Left renal cortex interstitium (tissue), 4 donors: Measurements from ENCODE around the gene PTPRH. TPM values are rescaled to one million over a fixed set of nuclear protein-coding genes. Genes with fewer than 3 reads are reported as not detected.
"Not testable (repeated sequence)": the region's sequence is repeated elsewhere in the genome, so short reads cannot be mapped to it uniquely, and the experiment has no call there.

ENCODE experiments used
- DNase-seq, 4 donors: peaks; one replicate each; pipeline ENCODE4 v3.0.0-alpha.2; 2013; ENCODE audit warnings: low read depth in 4 of 4, low spot score in 2 of 4, missing footprints in 1 of 4
- polyA plus RNA-seq, 4 donors: library from polyadenylated mRNA; unstranded; fragments of 120-200 nt; gene quantifications; one replicate each; pipeline ENCODE4 v1.2.1, GENCODE V29; 2013; ENCODE audit not compliant: insufficient read length in 4 of 4

PTPRH gene
- polyA plus RNA-seq, 4 donors, result 0.06 to 0.17 (median 0.11) TPM

DNA sequence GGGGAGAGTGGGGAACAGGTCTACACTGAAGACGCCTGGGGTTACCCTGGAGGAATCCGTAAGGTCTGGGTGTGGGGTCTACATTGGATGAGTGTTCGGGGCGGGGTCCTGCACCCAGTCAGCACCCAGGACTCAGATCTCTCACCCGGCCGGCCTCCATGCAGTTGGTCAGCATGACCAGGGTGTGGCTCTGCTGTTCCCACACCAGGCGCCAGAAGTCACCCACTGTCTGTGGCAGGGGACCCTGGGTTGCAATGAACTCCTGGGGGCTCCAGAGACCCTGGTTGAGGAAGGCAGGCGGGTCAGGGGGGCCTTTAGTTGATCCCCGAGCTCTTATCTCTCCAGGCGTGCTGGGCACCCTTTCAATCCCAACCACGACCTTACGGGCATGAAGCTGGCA lies 23.2 kb downstream of the PTPRH start:
- no peak for DNase-seq

DNA sequence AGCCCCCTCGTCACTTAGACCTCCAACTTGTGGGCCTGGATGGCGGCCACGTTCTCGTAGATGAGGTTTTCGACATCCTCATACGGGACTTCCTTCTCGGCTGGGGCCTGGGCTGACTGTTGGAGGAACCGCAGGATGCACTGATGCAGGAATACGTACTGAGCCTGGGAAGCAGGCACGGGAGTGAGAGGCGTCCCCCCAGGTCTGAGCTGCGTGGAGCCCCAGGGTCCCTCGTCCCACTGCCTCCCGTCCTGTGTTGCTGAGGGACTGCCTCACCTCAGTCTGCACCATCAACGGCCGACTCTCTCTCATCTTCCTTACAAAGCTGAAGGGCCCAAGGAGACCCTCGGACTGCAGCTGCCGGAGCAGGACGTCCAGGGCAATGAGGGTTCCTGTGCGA lies 27.6 kb downstream of the PTPRH start:
- DNase-seq, result no peak

GRCh38 chr19:55179606-55180484 lies 29.5 kb downstream of the PTPRH start, which contains the start of gene SYT5:
SYT5 (minus strand) TSS chr19:55180289; CDS start chr19:55179041, 1,248 bp downstream.
- DNase-seq, result peak in 1 of 4 donors; percentile 24

- peak in 1 of 4 donors; percentile 69 for DNase-seq
These were observed 30.3 kb downstream of the PTPRH start for GRCh38 chr19:55178781-55179599.

GRCh38 chr19:55176076-55176475 lies 33.2 kb downstream of the PTPRH start:
- no peak for DNase-seq

DNA sequence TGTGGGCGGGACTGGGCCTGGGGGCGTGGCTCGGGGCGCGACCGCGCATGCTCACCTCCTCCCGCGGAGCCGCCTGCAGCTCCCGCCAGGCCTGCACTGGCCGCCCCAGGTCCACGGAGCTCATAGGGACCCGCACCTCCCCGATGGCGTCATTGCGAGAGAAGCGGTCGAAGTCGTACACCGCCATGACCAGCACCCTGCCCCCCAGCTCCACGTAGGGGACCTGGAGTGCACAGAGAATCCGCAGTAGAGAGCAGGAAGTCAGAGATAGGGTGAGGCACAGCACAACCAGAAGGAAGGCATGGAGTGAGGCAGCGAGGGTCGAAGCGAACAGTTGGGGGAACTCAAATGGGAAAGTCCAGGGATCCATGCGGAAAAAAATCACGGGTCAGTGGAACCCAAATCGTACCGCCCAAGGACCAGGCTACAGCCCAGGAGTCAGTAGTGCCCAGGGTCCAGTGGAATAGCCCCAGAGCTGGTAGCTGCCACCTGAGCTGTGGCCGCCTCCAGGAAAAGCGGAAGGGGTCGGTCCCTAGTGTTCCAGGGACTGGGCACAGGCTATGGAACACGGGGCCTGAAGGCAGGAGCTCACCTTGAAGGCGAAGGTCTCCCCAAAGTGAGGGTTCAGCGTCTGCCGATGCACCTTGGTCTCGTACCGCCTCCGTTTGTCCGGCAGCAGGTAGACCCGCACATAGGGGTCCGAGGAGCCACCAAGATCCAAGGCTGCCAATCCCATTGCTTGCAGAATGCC lies 34.0 kb downstream of the PTPRH start:
- DNase-seq, result no peak

- DNase-seq, result no peak
These were observed 34.7 kb downstream of the PTPRH start for GRCh38 chr19:55174425-55175116.

- DNase-seq, result no peak
These were observed 35.4 kb downstream of the PTPRH start for GRCh38 chr19:55173714-55174409.

DNA sequence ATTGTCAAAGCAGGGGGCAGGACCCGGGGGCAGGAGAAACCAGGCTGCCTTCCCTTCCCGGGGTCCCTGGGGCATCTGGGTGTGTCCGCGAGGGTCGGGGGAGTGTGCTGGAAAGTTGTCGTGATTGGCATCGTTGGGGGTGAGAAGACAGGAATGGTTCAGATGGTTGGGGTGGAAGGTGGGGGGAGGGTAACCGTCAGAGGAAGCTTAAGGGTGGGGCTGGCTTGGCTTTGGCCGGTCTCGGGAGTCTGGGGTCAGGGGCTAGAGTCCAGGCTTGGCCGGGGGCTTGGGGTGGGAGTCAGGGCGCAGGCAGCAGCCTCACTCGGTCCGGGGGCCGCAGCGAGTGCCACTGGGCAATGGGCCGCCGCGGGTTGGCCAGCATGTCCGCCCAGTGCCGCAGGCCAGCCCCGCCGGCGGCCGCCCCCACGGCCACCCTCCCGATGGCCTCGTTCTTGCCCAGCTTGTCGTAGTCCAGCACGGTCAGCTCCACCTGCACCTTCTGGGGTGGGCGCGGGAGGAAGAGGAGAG lies 36.1 kb downstream of the PTPRH start:
- no peak for DNase-seq

DNA sequence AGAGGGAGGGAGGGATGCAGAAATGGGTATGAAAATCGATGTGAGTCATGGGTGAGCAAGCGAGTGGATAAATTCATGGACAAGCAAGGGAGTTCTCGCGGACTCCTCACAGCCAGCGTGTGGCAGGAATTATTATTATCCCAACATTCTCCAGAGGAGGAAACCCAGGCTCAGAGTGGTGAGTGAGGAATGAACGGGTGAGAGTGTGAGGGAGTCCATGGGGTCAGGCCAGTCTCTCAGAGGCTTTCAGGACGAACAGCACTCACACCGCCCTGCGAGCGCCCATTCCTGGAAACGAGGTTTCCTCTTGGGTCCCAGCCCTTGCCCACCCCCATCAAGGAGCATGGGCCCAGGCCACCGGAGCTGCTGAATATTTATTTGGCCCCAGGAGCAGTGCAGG lies 36.6 kb downstream of the PTPRH start:
- no peak for DNase-seq

GRCh38 chr19:55172318-55172717 lies 37.0 kb downstream of the PTPRH start:
- not testable (repeated sequence) for DNase-seq

GRCh38 chr19:55171440-55171839 lies 37.9 kb downstream of the PTPRH start:
- no peak for DNase-seq

- no peak for DNase-seq
These were observed 40.2 kb downstream of the PTPRH start for GRCh38 chr19:55169136-55169535.

DNA sequence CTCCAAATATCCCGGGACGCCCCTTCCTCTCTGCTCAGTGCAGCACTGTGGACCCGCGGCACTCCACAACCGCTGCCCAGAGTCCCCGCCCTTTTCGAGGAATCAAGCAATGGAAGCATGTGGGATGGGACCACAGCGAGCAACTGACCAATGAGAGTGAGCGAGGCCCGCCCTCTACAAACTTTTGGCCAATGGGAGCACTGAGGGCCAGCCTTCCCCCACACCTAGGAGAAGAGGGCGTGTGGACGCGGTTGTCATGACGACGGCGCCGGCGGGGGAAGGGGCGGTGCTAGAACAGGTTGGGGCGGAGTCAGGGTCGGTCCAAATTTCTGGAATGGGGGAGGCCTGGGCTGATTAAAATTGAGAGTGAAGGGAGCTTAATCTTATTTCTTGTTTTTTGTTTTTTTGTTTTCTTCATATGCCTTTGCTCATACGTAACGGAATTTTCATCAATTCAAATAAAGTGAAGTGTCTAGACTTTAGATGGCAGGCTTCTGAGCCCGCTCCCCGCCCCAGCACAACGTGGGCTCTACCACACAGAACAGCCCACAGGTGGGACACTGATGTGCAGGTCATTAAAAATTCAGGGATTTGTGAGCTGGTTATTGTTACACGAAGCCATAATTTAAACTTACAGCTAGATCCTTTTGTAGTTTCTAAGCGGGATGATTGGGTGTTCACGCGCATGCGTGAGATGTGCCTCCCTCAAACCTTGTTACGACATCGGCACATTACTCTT lies 42.6 kb downstream of the PTPRH start, which contains the start of gene DNAAF3:
Gene DNAAF3 (minus strand): TSS at position 84 of the 739 bp plus-strand sequence. CDS start 200 bp downstream, outside the sequence.
- peak; percentile 82 to 92 (median 86) for DNase-seq

- peak in 1 of 4 donors; percentile 47 for DNase-seq
These were observed 43.3 kb downstream of the PTPRH start for GRCh38 chr19:55165952-55166529.

DNA sequence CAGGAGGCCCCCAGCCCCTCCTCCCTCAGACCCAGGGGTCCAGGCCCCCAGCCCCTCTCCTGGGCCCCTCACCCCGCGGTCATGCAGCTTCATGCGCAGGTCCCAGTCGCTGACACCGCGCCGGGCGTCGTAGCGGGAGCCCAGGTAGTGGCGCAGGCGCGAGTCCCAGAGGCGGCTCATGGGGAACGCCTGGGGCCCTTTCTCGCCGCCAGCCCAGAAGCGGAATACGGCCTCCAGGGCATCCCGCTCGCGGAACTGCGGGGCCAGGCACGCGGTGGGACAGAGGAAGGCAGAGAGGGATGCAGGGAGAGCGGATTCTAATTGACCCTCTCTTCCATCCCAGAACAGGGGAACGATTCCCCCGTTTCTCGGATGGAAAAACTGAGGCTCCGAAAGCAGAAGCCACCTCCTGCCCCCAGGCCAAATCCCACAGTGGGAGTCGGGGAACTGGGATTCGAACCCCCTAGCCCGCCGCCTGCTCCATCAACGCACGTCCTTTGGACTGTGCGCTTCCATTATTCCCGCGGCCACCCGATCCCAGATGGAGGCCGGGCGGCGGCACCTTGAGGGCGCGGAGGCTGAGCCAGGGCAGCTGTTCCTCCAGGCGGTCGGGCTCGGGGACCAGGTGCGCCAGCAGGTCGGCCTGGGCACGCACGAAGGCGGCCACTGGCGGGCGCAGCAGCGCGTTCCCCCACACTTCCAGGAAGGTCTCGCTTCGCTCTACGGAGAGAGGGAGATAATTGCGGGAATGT lies 47.6 kb downstream of the PTPRH start:
- DNase-seq, result no peak

DNA sequence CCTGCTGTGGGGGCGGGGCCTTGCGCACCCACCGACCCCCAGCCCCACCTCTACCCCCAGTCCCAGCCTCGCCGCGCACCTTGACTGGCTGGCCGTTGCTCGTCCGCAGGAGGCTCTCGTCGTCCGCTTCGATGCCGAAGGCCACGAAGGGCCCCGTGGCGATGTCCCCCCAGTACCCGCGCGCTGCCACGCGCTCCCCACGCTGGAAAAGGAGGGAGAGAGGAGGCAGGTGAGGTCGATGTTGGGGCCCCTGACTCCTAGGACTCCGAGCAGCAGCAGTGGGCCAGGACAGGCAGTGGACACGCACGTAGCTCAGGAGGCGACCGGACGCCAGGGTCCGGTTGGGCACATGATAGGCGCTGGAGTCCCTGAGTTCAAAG lies 48.3 kb downstream of the PTPRH start:
- no peak for DNase-seq
